Endothelial cell of umbilical vein (primary cell): ENCODE measurements around the gene SSBP3. TPM values are rescaled to one million over a fixed set of nuclear protein-coding genes. Genes with fewer than 3 reads are reported as not detected.

Experiments
- BruUV-seq: library from RNA; stranded (reverse); fragments of 400-500 nt; replicated peaks from 2 replicates; lab custom pipeline; 2021; lab: Mats Ljungman, UMichigan
- CTCF ChIA-PET: fragments of 300-600, 350-600 bp; sonication (Branson Sonifier 250); formaldehyde crosslinking; loops from one replicate; lab custom pipeline; 2021; ENCODE audit warnings: antibody characterized with exemption, inconsistent platforms; lab: Charles Lee
- POLR2A ChIA-PET: fragments of 300-600, 350-600 bp; sonication (Branson Sonifier 250); formaldehyde crosslinking; loops from one replicate; lab custom pipeline; 2021; ENCODE audit warnings: antibody characterized with exemption, inconsistent platforms; lab: Charles Lee
- DNase-seq: peaks from one replicate; pipeline ENCODE4 v3.0.0-alpha.2; 2011; ENCODE audit warnings: low read depth, low spot score
- FAIRE-seq: peaks from 2 replicates; lab custom pipeline; 2011; peaks lifted over from hg19 to GRCh38; lab: Jason Lieb, UNC
- H2AFZ ChIP-seq: 2 replicates; pipeline ENCODE4 v1.6.0; 2012; ENCODE audit warnings: low read depth, low read length, control low read depth, inconsistent platforms
- H3K27ac ChIP-seq: 2 replicates; pipeline ENCODE4 v1.5.1; 2011; ENCODE audit warnings: low read depth, mild to moderate bottlenecking, control low read depth, low read length, moderate library complexity; ENCODE audit not compliant: insufficient read depth
- H3K27me3 ChIP-seq, 2 experiments: 2 replicates each; pipeline versions ENCODE4 v1.6.0 to v1.6.1; 2011; ENCODE audit warnings: low read length in 2 of 2, mixed read lengths in 1 of 2; ENCODE audit not compliant: control insufficient read depth in 2 of 2, insufficient read depth in 2 of 2
- H3K36me3 ChIP-seq, 2 experiments: 2 replicates in 1 of 2; 3 replicates in 1 of 2; pipeline ENCODE4 v1.5.1; 2011; ENCODE audit warnings: low read length in 2 of 2, mild to moderate bottlenecking in 1 of 2, moderate library complexity in 1 of 2; ENCODE audit not compliant: control insufficient read depth in 2 of 2, insufficient read depth in 2 of 2; ENCODE audit errors: extremely low read depth in 1 of 2
- H3K4me1 ChIP-seq: 3 replicates; pipeline ENCODE4 v1.5.1; 2011; ENCODE audit warnings: mild to moderate bottlenecking, low read length; ENCODE audit not compliant: control insufficient read depth, insufficient read depth; ENCODE audit errors: extremely low read depth
- H3K4me2 ChIP-seq: 2 replicates; pipeline ENCODE4 v1.6.1; 2011; ENCODE audit warnings: low read length, control low read depth, mixed read lengths; ENCODE audit not compliant: insufficient read depth
- H3K4me3 ChIP-seq, 3 experiments: fragments of 200-600 bp in 1 of 3; sonication (generic), shearing (Covaris generic) in 1 of 3; replicated peaks in 1 of 3; 2 replicates each; pipeline ENCODE4 v1.5.1; 2011 to 2016; ENCODE audit warnings: control low read depth in 3 of 3, low read length in 3 of 3, mild to moderate bottlenecking in 2 of 3, inconsistent platforms in 1 of 3, low read depth in 1 of 3, moderate library complexity in 1 of 3; ENCODE audit not compliant: insufficient read depth in 1 of 3
- H3K79me2 ChIP-seq: 2 replicates; pipeline ENCODE4 v1.6.0; 2012; ENCODE audit warnings: low read length, inconsistent platforms; ENCODE audit not compliant: control insufficient read depth, insufficient read depth
- H3K9ac ChIP-seq: replicated peaks from 2 replicates; pipeline ENCODE3; 2011; ENCODE audit warnings: low read length, control low read depth; ENCODE audit not compliant: insufficient read depth; ENCODE audit errors: extremely low read depth
- H3K9me1 ChIP-seq: replicated peaks from 3 replicates; pipeline ENCODE4 v1.6.0; 2011; ENCODE audit warnings: mild to moderate bottlenecking, low read length; ENCODE audit not compliant: control insufficient read depth, insufficient read depth; ENCODE audit errors: extremely low read depth
- H3K9me3 ChIP-seq: replicated peaks from 2 replicates; pipeline ENCODE4 v1.5.1; 2012; ENCODE audit warnings: low read length, inconsistent platforms; ENCODE audit not compliant: control insufficient read depth, insufficient read depth
- H4K20me1 ChIP-seq: replicated peaks from 2 replicates; pipeline ENCODE3; 2011; ENCODE audit warnings: mild to moderate bottlenecking, low read length; ENCODE audit not compliant: control insufficient read depth, insufficient read depth; ENCODE audit errors: extremely low read depth
- EZH2 ChIP-seq: IDR thresholded peaks from 2 replicates; pipeline ENCODE4 v1.6.1; 2012; ENCODE audit warnings: borderline replicate concordance, low read depth, mild to moderate bottlenecking, moderate library complexity, low read length, inconsistent platforms; ENCODE audit not compliant: severe bottlenecking
- FOS ChIP-seq: IDR thresholded peaks from 2 replicates; pipeline ENCODE4 v1.6.1; 2011; ENCODE audit warnings: mild to moderate bottlenecking, low read length, moderate library complexity, borderline replicate concordance; ENCODE audit not compliant: insufficient read depth
- GATA2 ChIP-seq: IDR thresholded peaks from 2 replicates; pipeline ENCODE4 v1.7.0; 2011; ENCODE audit warnings: low read depth, mild to moderate bottlenecking, moderate library complexity, mixed read lengths, low read length; ENCODE audit not compliant: insufficient read length, insufficient read depth
- JUN ChIP-seq: IDR thresholded peaks from 2 replicates; pipeline ENCODE4 v1.6.1; 2011; ENCODE audit warnings: borderline replicate concordance, low read depth; ENCODE audit not compliant: insufficient read length, insufficient read depth
- MYC ChIP-seq: IDR thresholded peaks from one replicate; pipeline ENCODE4 v1.6.1; 2011; ENCODE audit warnings: mild to moderate bottlenecking, low read depth, low read length
- POLR2A ChIP-seq: IDR thresholded peaks from 2 replicates; pipeline ENCODE4 v1.6.1; 2012; ENCODE audit warnings: low read depth, mild to moderate bottlenecking, control low read depth, low read length
- POLR2AphosphoS5 ChIP-seq: IDR thresholded peaks from 2 replicates; pipeline ENCODE4 v1.6.1; 2012; ENCODE audit warnings: low read depth, mild to moderate bottlenecking, control low read depth, low read length, moderate library complexity; ENCODE audit not compliant: insufficient read depth
- dilution Hi-C: fragments of 300-500 bp; cut with MboI; formaldehyde crosslinking; loops from one replicate; pipeline ENCODE4 v1.15.0; 2019; ENCODE audit warnings: low sequenced_read_pairs; ENCODE audit not compliant: extremely low pct_ligation_motif_present
- intact Hi-C: fragments of 100-400 bp; cut with micrococcal nuclease; formaldehyde crosslinking; loops from one replicate; pipeline ENCODE4 v1.10.0; 2022
- polyA plus RNA-seq, 4 experiments: library from polyadenylated mRNA; depleted of rRNA in 3 of 4; stranded (reverse) in 3 of 4; unstranded in 1 of 4; fragments of >200 nt; gene quantifications; 2 replicates each; pipeline versions ENCODE4 v1.2.1 to v1.2.3, GENCODE V29; 2011 to 2012; ENCODE audit warnings: missing spikeins in 1 of 4
- total RNA-seq: library from RNA; stranded (reverse); gene quantifications from 2 replicates; pipeline ENCODE4 v1.2.3, GENCODE V29; 2021
- TF ChIP-seq, protein P1 (sequence below), 2 donors: IDR thresholded peaks; 1 replicate in 1 of 2; 2 replicates in 1 of 2; pipeline ENCODE4 v1.5.1; 2011; ENCODE audit warnings: low read length in 2 of 2, mild to moderate bottlenecking in 2 of 2, moderate library complexity in 2 of 2, control low read depth in 1 of 2, inconsistent platforms in 1 of 2, low read depth in 1 of 2; ENCODE audit not compliant: insufficient read depth in 1 of 2; ENCODE audit errors: extremely low read depth in 1 of 2
- TF ChIP-seq, protein P2 (sequence below): IDR thresholded peaks from 2 replicates; pipeline ENCODE4 v1.6.1; 2011; ENCODE audit not compliant: insufficient read depth, insufficient read length

Gene SSBP3
- total and polyA plus RNA-seq, 2 donors (not counting 3 experiments of a cell fraction or from before 2014, with no cell fraction given) = 44.9 to 59.4 TPM

DNA sequence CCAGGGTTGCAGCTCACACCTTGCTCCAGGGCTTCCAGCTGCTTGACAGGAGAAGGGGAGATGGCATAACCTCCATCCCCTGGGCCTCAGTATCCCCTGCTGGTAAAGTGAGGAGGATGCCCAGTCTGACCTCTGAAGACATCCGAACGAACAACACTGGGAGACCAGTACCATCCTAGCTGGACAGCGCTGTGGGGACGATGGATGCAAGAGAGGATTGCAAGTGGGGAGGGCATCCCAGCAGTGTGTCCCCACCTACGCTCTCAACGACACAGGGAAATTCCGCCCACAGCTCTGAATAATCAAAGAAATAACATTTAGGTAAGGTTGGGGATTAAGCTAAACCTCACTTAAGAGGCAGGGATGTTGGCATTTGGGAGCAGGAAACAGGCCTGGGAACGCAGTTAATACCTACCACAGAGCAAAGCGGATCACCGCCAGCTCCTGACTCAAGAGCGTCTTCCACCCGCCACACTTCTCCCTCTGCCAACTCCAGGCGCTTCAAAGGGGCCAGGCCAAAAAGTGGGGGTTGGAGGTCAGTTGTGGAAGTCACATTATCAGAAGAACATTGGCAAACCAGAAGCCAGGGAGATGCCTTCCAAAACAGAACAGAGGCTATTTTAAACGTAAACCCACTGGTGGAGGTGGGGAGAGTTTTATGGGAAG is 47.6 kb downstream of the SSBP3 start:
- H3K4me3 ChIP-seq = no peak overlapping the region
- dilution Hi-C loops = no loop called here
- H3K36me3 ChIP-seq = peaks cover 0 to 2% of the 10 kb centered on the region in 2 experiments
- H2AFZ ChIP-seq = no peak overlapping the region
- peaks cover 3% of the 10 kb centered on the region for H4K20me1 ChIP-seq
- no peak overlapping the region for H3K9ac ChIP-seq
- no peaks in the 10 kb centered on the region for H3K27me3 ChIP-seq
- H3K4me1 ChIP-seq = peaks cover 10% of the 10 kb centered on the region
- FAIRE-seq (no peak), DNase-seq (no peak)
- peaks cover 40% of the 10 kb centered on the region for H3K79me2 ChIP-seq
- no peaks in the 10 kb centered on the region for H3K9me1 ChIP-seq
- ChIA-PET POLR2A (no interaction called here), CTCF (interaction anchor here (1.7 to 1.8 kb wide), 3 partner anchors 12 to 46 kb away, joined by 4 to 5 read pairs (median 4); no protein-coding TSS in a partner anchor)
- H3K4me2 ChIP-seq = no peak overlapping the region
- intact Hi-C loops = no loop called here
- no TSS peak for BruUV-seq
- TF ChIP-seq MYC = no peak
- no peak for TF ChIP-seq POLR2A
- no peak for TF ChIP-seq POLR2AphosphoS5
- TF ChIP-seq EZH2 = no peak
- TF ChIP-seq, protein P1, sequence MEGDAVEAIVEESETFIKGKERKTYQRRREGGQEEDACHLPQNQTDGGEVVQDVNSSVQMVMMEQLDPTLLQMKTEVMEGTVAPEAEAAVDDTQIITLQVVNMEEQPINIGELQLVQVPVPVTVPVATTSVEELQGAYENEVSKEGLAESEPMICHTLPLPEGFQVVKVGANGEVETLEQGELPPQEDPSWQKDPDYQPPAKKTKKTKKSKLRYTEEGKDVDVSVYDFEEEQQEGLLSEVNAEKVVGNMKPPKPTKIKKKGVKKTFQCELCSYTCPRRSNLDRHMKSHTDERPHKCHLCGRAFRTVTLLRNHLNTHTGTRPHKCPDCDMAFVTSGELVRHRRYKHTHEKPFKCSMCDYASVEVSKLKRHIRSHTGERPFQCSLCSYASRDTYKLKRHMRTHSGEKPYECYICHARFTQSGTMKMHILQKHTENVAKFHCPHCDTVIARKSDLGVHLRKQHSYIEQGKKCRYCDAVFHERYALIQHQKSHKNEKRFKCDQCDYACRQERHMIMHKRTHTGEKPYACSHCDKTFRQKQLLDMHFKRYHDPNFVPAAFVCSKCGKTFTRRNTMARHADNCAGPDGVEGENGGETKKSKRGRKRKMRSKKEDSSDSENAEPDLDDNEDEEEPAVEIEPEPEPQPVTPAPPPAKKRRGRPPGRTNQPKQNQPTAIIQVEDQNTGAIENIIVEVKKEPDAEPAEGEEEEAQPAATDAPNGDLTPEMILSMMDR (IDR thresholded peaks at IDR 0.05; ENCODE audit: extremely low read depth in 1 of 2, insufficient read depth in 1 of 2, low read depth in 1 of 2, low read length in 2 of 2) = no peak
- no peak for TF ChIP-seq FOS
- no peak for TF ChIP-seq JUN
- TF ChIP-seq GATA2 = no peak
- TF ChIP-seq, protein P2, sequence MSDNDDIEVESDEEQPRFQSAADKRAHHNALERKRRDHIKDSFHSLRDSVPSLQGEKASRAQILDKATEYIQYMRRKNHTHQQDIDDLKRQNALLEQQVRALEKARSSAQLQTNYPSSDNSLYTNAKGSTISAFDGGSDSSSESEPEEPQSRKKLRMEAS = no peak
- no peak overlapping the region for H3K27ac ChIP-seq
- no peaks in the 10 kb centered on the region for H3K9me3 ChIP-seq
